HepG2 (cell line): ENCODE data around the gene S1PR5. TPM values are rescaled to one million over a fixed set of nuclear protein-coding genes. Genes with fewer than 3 reads are reported as not detected.

Experiments
- ATAC-seq: fragments of 200-7000 bp; cut with Tn5 transposase; 3 replicates; pipeline ENCODE4 v1.9.1; 2020; ENCODE audit warnings: mild to moderate bottlenecking, moderate library complexity
- BruUV-seq: library from RNA; stranded (reverse); fragments of 400-500 nt; replicated peaks from 2 replicates; lab custom pipeline; 2021; lab: Mats Ljungman, UMichigan
- CTCF ChIA-PET: fragments of 300-600 bp; formaldehyde crosslinking; extraction: SDS; loops from one replicate; lab custom pipeline; 2021; ENCODE audit warnings: low total read pairs, inconsistent platforms, low intra/inter-chr PET ratio; lab: Yijun Ruan, JAX
- POLR2A ChIA-PET: fragments of 350-600 bp; sonication (Branson Sonifier 250); formaldehyde crosslinking; loops from one replicate; lab custom pipeline; 2020; ENCODE audit warnings: antibody characterized with exemption, inconsistent platforms; lab: Yijun Ruan, JAX
- DNase-seq: peaks from one replicate; pipeline ENCODE4 v3.0.0-alpha.2; 2015; ENCODE audit warnings: low spot score
- FAIRE-seq: peaks from 3 replicates; lab custom pipeline; 2011; peaks lifted over from hg19 to GRCh38; lab: Jason Lieb, UNC
- H2AFZ ChIP-seq: one replicate; pipeline ENCODE4 v1.6.1; 2011; ENCODE audit warnings: low read length, inconsistent platforms
- H3K27ac ChIP-seq: fragments of 300-600 bp; 3 replicates; pipeline ENCODE4 v1.8.0; 2011; ENCODE audit warnings: mixed run types, mild to moderate bottlenecking, mixed read lengths, low read length, inconsistent platforms; ENCODE audit not compliant: insufficient read depth; ENCODE audit errors: extremely low read length
- H3K27me3 ChIP-seq, 2 experiments: fragments of 200-600 bp in 1 of 2; 2 replicates in 1 of 2; 3 replicates in 1 of 2; pipeline versions ENCODE4 v1.6.0 to v1.8.0; 2011; ENCODE audit warnings: low read length in 2 of 2, mild to moderate bottlenecking in 2 of 2, moderate library complexity in 2 of 2, inconsistent platforms in 1 of 2; ENCODE audit not compliant: insufficient read depth in 2 of 2, control insufficient read depth in 1 of 2
- H3K36me3 ChIP-seq, 2 experiments: fragments of 200-600 bp in 1 of 2; replicated peaks in 1 of 2; 2 replicates in 1 of 2; 3 replicates in 1 of 2; pipeline versions ENCODE4 v1.5.1 to v1.8.0; 2011; ENCODE audit warnings: low read length in 2 of 2, inconsistent platforms in 1 of 2; ENCODE audit not compliant: insufficient read depth in 2 of 2, control insufficient read depth in 1 of 2
- H3K4me1 ChIP-seq: 2 replicates; pipeline ENCODE4 v1.5.1; 2012; ENCODE audit warnings: low read length, inconsistent platforms; ENCODE audit not compliant: insufficient read depth
- H3K4me2 ChIP-seq: 2 replicates; pipeline ENCODE4 v1.6.0; 2011; ENCODE audit warnings: low read depth, low read length, inconsistent platforms
- H3K4me3 ChIP-seq, 3 experiments: fragments of 200-600 bp in 1 of 3; sonication (generic), shearing (Covaris generic) in 1 of 3; replicated peaks in 1 of 3; 2 replicates each; pipeline ENCODE4 v1.5.1; 2011 to 2016; ENCODE audit warnings: low read length in 3 of 3, inconsistent platforms in 2 of 3, low read depth in 2 of 3, mild to moderate bottlenecking in 2 of 3, control low read depth in 1 of 3, mixed read lengths in 1 of 3; ENCODE audit not compliant: insufficient read depth in 1 of 3
- H3K79me2 ChIP-seq: one replicate; pipeline ENCODE4 v1.6.1; 2011; ENCODE audit warnings: low read length, inconsistent platforms; ENCODE audit not compliant: insufficient read depth
- H3K9ac ChIP-seq: 2 replicates; pipeline ENCODE4 v1.6.0; 2011; ENCODE audit warnings: mild to moderate bottlenecking, low read depth, low read length, inconsistent platforms; ENCODE audit not compliant: insufficient read depth
- H3K9me3 ChIP-seq: 2 replicates; pipeline ENCODE4 v1.5.1; 2012; ENCODE audit warnings: mild to moderate bottlenecking, low read length
- H4K20me1 ChIP-seq: 2 replicates; pipeline ENCODE4 v1.6.0; 2011; ENCODE audit warnings: inconsistent platforms, mild to moderate bottlenecking, low read length, moderate library complexity; ENCODE audit not compliant: insufficient read depth
- HBP1 ChIP-seq: IDR thresholded peaks from 2 replicates; pipeline ENCODE4 v1.6.1; 2016; ENCODE audit warnings: low read depth, control low read depth
- HNRNPL ChIP-seq: fragments of 200-400 bp; formaldehyde crosslinking; IDR thresholded peaks from 2 replicates; pipeline ENCODE4 v1.6.1; 2017; ENCODE audit warnings: mild to moderate bottlenecking, low read depth, low read length
- KDM5A ChIP-seq: fragments of 200-600 bp; sonication (generic); IDR thresholded peaks from 2 replicates; pipeline ENCODE4 v1.7.0; 2018; ENCODE audit warnings: antibody characterized with exemption, mild to moderate bottlenecking, low read length, borderline replicate concordance
- PTBP1 ChIP-seq: fragments of 200-400 bp; formaldehyde crosslinking; IDR thresholded peaks from 2 replicates; pipeline ENCODE4 v1.6.1; 2018; ENCODE audit warnings: low read length, low read depth; ENCODE audit not compliant: poor library complexity, severe bottlenecking
- SAP130 ChIP-seq: IDR thresholded peaks from 2 replicates; pipeline ENCODE4 v1.6.1; 2016; ENCODE audit warnings: low read depth
- SMC3 ChIP-seq: IDR thresholded peaks from 2 replicates; pipeline ENCODE4 v1.6.1; 2011; ENCODE audit warnings: low read length, improper control_type of control experiment
- TAF15 ChIP-seq: fragments of 200-400 bp; formaldehyde crosslinking; IDR thresholded peaks from one replicate; pipeline ENCODE4 v1.6.1; 2018; ENCODE audit warnings: mild to moderate bottlenecking, low read depth, low read length; ENCODE audit not compliant: poor library complexity, severe bottlenecking
- TERF1 ChIP-seq: sonication (generic); formaldehyde crosslinking; IDR thresholded peaks from 2 replicates; pipeline ENCODE4 v1.8.0; 2022; ENCODE audit warnings: mild to moderate bottlenecking, missing genetic modification reagents, moderate library complexity
- THAP11 ChIP-seq: IDR thresholded peaks from 2 replicates; pipeline ENCODE4 v1.6.1; 2016; ENCODE audit warnings: missing biosample characterization, missing genetic modification reagents
- ZNF564 ChIP-seq: sonication (generic); formaldehyde crosslinking; IDR thresholded peaks from 2 replicates; pipeline ENCODE4 v1.8.1; 2023; ENCODE audit warnings: mild to moderate bottlenecking, missing genetic modification reagents
- ZNF569 ChIP-seq: sonication (generic); formaldehyde crosslinking; IDR thresholded peaks from 2 replicates; pipeline ENCODE4 v1.5.0; 2020; ENCODE audit warnings: mild to moderate bottlenecking, missing genetic modification reagents, moderate library complexity, borderline replicate concordance
- ZNF615 ChIP-seq: sonication (generic); formaldehyde crosslinking; IDR thresholded peaks from 2 replicates; pipeline ENCODE4 v1.5.0; 2020; ENCODE audit warnings: mild to moderate bottlenecking, missing genetic modification reagents, borderline replicate concordance
- ZNF616 ChIP-seq: sonication (generic); formaldehyde crosslinking; IDR thresholded peaks from 2 replicates; pipeline ENCODE4 v1.5.0; 2020; ENCODE audit warnings: low read depth, mild to moderate bottlenecking, missing genetic modification reagents
- ZNF792 ChIP-seq: IDR thresholded peaks from 2 replicates; pipeline ENCODE4 v1.6.1; 2016
- ZSCAN30 ChIP-seq: sonication (generic); formaldehyde crosslinking; IDR thresholded peaks from 2 replicates; pipeline ENCODE4 v1.5.0; 2020; ENCODE audit warnings: mild to moderate bottlenecking, missing genetic modification reagents
- WGBS: methylation state at CpG from one replicate; pipeline ENCODE4 v1.1.6; 2017; ENCODE audit warnings: low lambda C conversion rate; 5-methylcytosine and 5-hydroxymethylcytosine counted together
- in situ Hi-C: cut with HindIII; loops from 2 replicates; pipeline ENCODE4 v1.10.0; 2017; ENCODE audit warnings: low pct_unique_long_range_greater_than_20kb; ENCODE audit not compliant: extremely low pct_ligation_motif_present
- intact Hi-C: fragments of 100-400 bp; cut with micrococcal nuclease; formaldehyde crosslinking; loops from one replicate; pipeline ENCODE4 v1.10.0; 2022; ENCODE audit not compliant: unreplicated experiment
- polyA plus RNA-seq, 8 experiments: library from polyadenylated mRNA; depleted of rRNA in 3 of 8; stranded (reverse) in 7 of 8; unstranded in 1 of 8; fragments of >200 nt; fragmentation: Illumina TruSeq in 4 of 8; extraction: Trizol in 4 of 8; gene quantifications; 2 replicates each; pipeline versions ENCODE4 v1.2.1 to v1.2.3, GENCODE V29; 2011 to 2016; ENCODE audit warnings: low read depth in 4 of 8, missing spikeins in 1 of 8, mixed read lengths in 1 of 8; ENCODE audit not compliant: insufficient read depth in 1 of 8
- total RNA-seq, 5 experiments: library from RNA; depleted of rRNA; stranded (reverse); fragments of >200 nt; fragmentation: Illumina TruSeq; extraction: Trizol; gene quantifications; 2 replicates each; pipeline ENCODE4 v1.2.3, GENCODE V29; 2016; ENCODE audit warnings: low read depth in 1 of 5

The S1PR5 gene
- total and polyA plus RNA-seq, 2 of the 13 experiments (the other 11 are each of a cell fraction or from before 2014, with no cell fraction given), result 0.04 TPM; not detected in 1

GRCh38 chr19:10525636-10526035 lies 8.4 kb upstream of the S1PR5 start:
- intact Hi-C loops, result no loop called here
- POLR2A ChIA-PET, result no interaction called here
- H4K20me1 ChIP-seq, result no peaks in the 10 kb centered on the region
- no peak overlapping the region for H2AFZ ChIP-seq
- no peaks in the 10 kb centered on the region for H3K9me3 ChIP-seq
- no peaks in the 10 kb centered on the region for H3K79me2 ChIP-seq
- FAIRE-seq (no peak), ATAC-seq (no peak), DNase-seq (no peak)
- no peak overlapping the region for H3K4me3 ChIP-seq
- H3K4me1 ChIP-seq, result peaks cover 13% of the 10 kb centered on the region
- no peak overlapping the region for H3K4me2 ChIP-seq
- TF ChIP-seq HBP1 (no peak), SMC3 (no peak), ZSCAN30 (no peak), KDM5A (no peak)
- H3K27ac ChIP-seq, result no peak overlapping the region
- 51% methylated on average over 7 of the region's 7 CpGs for WGBS
- CTCF ChIA-PET, result no interaction called here
- H3K36me3 ChIP-seq, result no peaks in the 10 kb centered on the region
- H3K27me3 ChIP-seq, result peaks cover 0 to 8% of the 10 kb centered on the region in 2 experiments; a peak in 3 of 5 replicates
- no peak overlapping the region for H3K9ac ChIP-seq
- in situ Hi-C loops, result no loop called here
- no TSS peak for BruUV-seq

GRCh38 chr19:10523135-10523636 lies 5.9 kb upstream of the S1PR5 start:
- Histone ChIP-seq H3K9ac (no peak overlapping the region), H3K27ac (no peak overlapping the region), H2AFZ (no peak overlapping the region), H3K9me3 (no peaks in the 10 kb centered on the region), H3K4me2 (no peak overlapping the region), H3K36me3 (no peaks in the 10 kb centered on the region), H4K20me1 (no peaks in the 10 kb centered on the region), H3K27me3 (peaks cover 4 to 22% of the 10 kb centered on the region in 2 experiments), H3K79me2 (no peaks in the 10 kb centered on the region), H3K4me3 (no peak overlapping the region), H3K4me1 (peaks cover 15% of the 10 kb centered on the region)
- POLR2A ChIA-PET, result no interaction called here
- BruUV-seq, result no TSS peak
- intact Hi-C loops, result no loop called here
- no peak for DNase-seq
- CTCF ChIA-PET, result no interaction called here
- in situ Hi-C loops, result no loop called here
- WGBS, result 54% methylated on average over 3 of the region's 3 CpGs
- ATAC-seq, result no peak
- no peak for FAIRE-seq
- TF ChIP-seq ZNF792 (no peak), ZNF616 (CRISPR knock-in tag) (no peak), HNRNPL (no peak), TERF1 (CRISPR knock-in tag) (no peak), THAP11 (no peak), ZNF564 (CRISPR knock-in tag) (no peak), ZNF569 (CRISPR knock-in tag) (no peak), SAP130 (CRISPR knock-in tag) (no peak), TAF15 (no peak), PTBP1 (no peak), ZNF615 (CRISPR knock-in tag) (no peak)
